AG04449 (cell line): ENCODE results near the gene SYP.
A peak's percentile ranks its signal among the peaks of the same experiment; 100 is the strongest.

Experiments used
- CTCF ChIA-PET: fragments of 350-600 bp; formaldehyde crosslinking; extraction: SDS; loops from one replicate; lab custom pipeline; 2021; ENCODE audit warnings: antibody characterized with exemption; lab: Yijun Ruan, JAX
- POLR2A ChIA-PET: fragments of 400-600, 350-600 bp; formaldehyde crosslinking; extraction: SDS; loops from one replicate; lab custom pipeline; 2020; ENCODE audit warnings: antibody characterized with exemption, inconsistent platforms; lab: Yijun Ruan, JAX
- DNase-seq: peaks from one replicate; pipeline ENCODE4 v3.0.0-alpha.2; 2010; ENCODE audit warnings: low read depth, low spot score
- H3K4me3 ChIP-seq: 2 replicates; pipeline ENCODE4 v1.5.1; 2011; ENCODE audit warnings: low read depth, mild to moderate bottlenecking, control low read depth, low read length
- CTCF ChIP-seq: IDR thresholded peaks from one replicate; pipeline ENCODE4 v1.5.1; 2011; ENCODE audit warnings: mild to moderate bottlenecking, moderate library complexity, low read length, control low read depth, inconsistent platforms; ENCODE audit not compliant: insufficient read depth; ENCODE audit errors: missing control alignments

Gene SYP

DNA sequence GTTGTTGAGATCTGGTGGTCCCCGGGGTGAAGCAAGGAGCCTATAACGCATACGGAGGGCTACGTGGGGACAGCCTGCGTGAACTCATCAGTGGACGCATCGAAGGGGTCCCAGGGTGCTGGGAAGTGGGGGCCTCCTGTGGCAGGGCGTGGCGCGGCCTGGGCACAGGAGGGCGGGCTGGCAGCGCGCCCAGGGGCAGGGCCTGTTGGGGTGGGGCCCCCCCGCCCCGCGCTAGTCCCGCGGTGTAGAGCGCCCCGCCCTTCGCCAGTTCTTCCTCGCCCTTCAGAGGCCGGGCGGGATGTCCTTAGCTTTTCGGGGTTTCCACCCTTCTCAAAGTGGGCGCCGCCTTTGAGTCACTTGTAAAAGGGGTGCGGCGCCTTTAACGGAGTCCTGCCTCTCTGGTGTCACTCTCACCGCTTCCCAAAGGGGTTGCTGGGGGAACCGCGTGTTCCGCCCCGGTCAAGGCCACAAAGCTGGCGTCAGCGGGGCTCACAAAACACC is 27.7 kb downstream of the SYP start:
- no peak for TF ChIP-seq CTCF
- DNase-seq: no peak
- peak overlapping the region; percentile 66 for H3K4me3 ChIP-seq
- ChIA-PET CTCF (interaction anchor here (0.7 kb wide), 1 partner anchor 13 kb away, joined by 3 read pairs; no protein-coding TSS in a partner anchor), POLR2A (interaction anchor here (2.5 kb wide), 1 partner anchor 12 kb away, joined by 10 read pairs; no protein-coding TSS in a partner anchor)

DNA sequence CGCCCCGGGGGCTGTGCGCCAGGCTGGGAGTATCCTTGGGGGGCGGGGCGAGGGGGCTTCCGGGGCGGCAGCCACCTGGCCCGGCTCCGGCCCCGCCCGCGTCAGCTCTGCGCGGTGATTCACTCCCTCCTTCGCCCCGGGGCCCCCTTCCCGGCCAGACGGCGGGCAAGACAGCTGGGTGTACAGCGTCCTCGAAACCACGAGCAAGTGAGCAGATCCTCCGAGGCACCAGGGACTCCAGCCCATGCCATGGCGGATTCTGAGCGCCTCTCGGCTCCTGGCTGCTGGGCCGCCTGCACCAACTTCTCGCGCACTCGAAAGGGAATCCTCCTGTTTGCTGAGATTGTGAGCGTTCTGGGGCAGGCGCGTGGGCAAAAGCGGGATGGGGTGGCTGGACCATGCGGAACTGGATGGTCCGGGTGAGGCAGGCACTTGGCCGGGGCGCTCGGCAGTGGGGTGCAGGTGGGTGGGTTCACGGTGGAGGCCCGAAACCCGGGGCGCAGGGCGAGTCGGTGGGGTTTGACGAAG is 28.2 kb downstream of the SYP start, which contains the start of gene PLP2:
Gene PLP2 (plus strand): TSS at position 147 of the 528 bp plus-strand sequence. CDS start 103 bp downstream, at position 250.
- peak within 1 kb of the TSS; percentile 66 for H3K4me3 ChIP-seq
- ChIA-PET CTCF (interaction anchor here (0.7 to 0.8 kb wide), 2 partner anchors 13 to 19 kb away, joined by 3 read pairs; no protein-coding TSS in a partner anchor), POLR2A (interaction anchor here (2.5 kb wide), 1 partner anchor 13 kb away, joined by 10 read pairs; no protein-coding TSS in a partner anchor)
- no peak for DNase-seq
- no peak for TF ChIP-seq CTCF

- ChIA-PET CTCF (interaction anchor here (2.6 to 6.8 kb wide), 2 partner anchors 9 to 12 kb away, joined by 11 to 34 read pairs; no protein-coding TSS in a partner anchor), POLR2A (interaction anchor here (1.0 kb wide), 1 partner anchor 13 kb away, joined by 3 read pairs; no protein-coding TSS in a partner anchor)
- no peak overlapping the region for H3K4me3 ChIP-seq
- no peak for TF ChIP-seq CTCF
- DNase-seq: no peak
Measured at GRCh38 chrX:49167740-49168108, 32.3 kb downstream of the SYP start.

DNA sequence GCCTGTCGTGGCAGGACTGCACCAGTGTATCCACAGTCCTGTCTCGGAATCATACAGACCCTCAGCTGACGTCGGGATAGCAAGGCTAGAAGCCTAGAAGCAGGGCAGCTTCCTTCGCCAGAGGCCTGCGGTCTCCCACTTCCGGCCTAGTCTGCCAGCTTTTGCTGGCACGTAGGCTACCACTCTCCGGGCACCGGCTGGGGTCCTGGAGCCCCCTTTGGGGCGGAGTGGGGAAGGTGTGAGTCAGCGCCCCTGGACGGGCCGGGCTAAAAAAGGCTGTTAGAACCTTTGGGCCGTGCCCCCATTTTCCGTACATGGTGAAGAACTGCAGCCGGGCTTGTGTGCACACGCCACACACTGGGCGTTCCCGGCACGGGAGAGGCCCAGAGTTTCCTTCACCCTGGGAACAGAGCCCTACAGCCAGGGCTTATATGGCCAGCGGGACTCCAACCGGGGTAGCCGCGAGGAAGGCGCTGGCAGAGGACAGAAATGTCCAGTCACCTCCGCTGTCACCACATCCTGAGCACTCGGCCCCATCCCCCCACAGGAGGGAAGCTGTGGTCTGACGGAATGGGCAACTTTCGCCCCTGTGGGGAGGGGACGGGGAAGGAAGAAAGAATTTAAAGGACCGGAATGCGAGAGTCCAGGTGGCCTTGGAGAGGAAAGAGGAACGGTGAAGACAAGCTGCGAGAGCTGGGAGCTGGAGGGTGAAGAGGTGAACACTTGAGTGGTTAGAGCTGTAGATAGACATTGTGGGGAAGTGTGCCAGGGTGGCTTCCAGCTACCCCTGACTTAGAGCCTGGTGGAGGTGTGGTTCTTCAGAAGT is 32.9 kb downstream of the SYP start:
- POLR2A ChIA-PET: interaction anchor here (1.0 kb wide), 1 partner anchor 12 kb away, joined by 3 read pairs; no protein-coding TSS in a partner anchor
- peak overlapping the region; percentile 34 for H3K4me3 ChIP-seq
- no peak for TF ChIP-seq CTCF
- DNase-seq: no peak
- CTCF ChIA-PET: interaction anchor here (2.6 to 6.8 kb wide), 2 partner anchors 9 to 12 kb away, joined by 11 to 34 read pairs; no protein-coding TSS in a partner anchor

GRCh38 chrX:49165901-49166881 is 33.8 kb downstream of the SYP start:
- no peak for DNase-seq
- peak overlapping the region; percentile 34 for H3K4me3 ChIP-seq
- no peak for TF ChIP-seq CTCF
- ChIA-PET POLR2A (no interaction called here), CTCF (interaction anchor here (2.6 to 6.8 kb wide), 2 partner anchors 8 to 11 kb away, joined by 11 to 34 read pairs; no protein-coding TSS in a partner anchor)
